Spleen (tissue), 7 donors: ENCODE data around the gene TEX35.

Experiments used
- CTCF ChIP-seq, 11 experiments: fragments of 200-600 bp in 7 of 11; fragments of 450-650 bp in 4 of 11; sonication (generic) in 4 of 11; IDR thresholded peaks in 8 of 11; conservative IDR thresholded peaks in 3 of 11; 1 replicate in 7 of 11; 2 replicates in 4 of 11; pipeline versions ENCODE4 v1.4.0 to v1.8.0; 2016 to 2021; ENCODE audit warnings: antibody characterized with exemption in 11 of 11, inconsistent platforms in 4 of 11, mild to moderate bottlenecking in 1 of 11
- POLR2A ChIP-seq, 3 donors: fragments of 450-650 bp; IDR thresholded peaks; one replicate each; pipeline ENCODE4 v1.5.1; 2017; ENCODE audit warnings: antibody characterized with exemption in 3 of 3, mild to moderate bottlenecking in 1 of 3
- donor health status: DM: no; HTN: no; CAD: no; lungs with moderate emphysema.
- donor health status: DM: no; HTN: no; CAD: no.
- donor health status: DM: no; HTN: no; CAD: no.

DNA sequence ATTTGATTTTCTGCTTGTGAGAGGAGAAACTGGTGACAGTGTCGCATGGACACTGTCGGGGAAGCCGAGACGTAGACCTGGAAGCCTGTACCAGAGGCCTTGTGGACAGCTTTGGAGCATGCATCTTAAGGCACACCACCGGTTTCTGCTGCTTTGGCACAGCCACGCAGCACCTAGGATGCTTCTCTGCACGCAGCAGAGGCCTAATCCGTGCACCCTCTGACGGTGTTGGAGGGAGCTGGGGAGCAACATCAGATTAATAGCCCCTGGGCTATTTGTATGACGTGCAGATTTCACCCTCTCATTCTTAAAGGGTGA, 30.3 kb downstream of the TEX35 start:
- TF ChIP-seq CTCF (IDR thresholded peaks at IDR 0.05 in 8 of 11, conservative IDR thresholded peaks at IDR 0.05 in 3 of 11) = no peak
- no peak for TF ChIP-seq POLR2A (IDR thresholded peaks at IDR 0.05)
